Activated naive CD4-positive, alpha-beta T cell treated with anti-CD3 and anti-CD28 coated beads, Interleukin-2, amount 10 ng/mL, durations not matched to agents 5 hours and 36 hours (primary cell): ENCODE results near the gene NFATC4. TPM values are rescaled to one million over a fixed set of nuclear protein-coding genes. Genes with fewer than 3 reads are reported as not detected.

Source experiments
- total RNA-seq, 2 experiments: library from RNA; stranded (reverse); gene quantifications; one replicate each; pipeline ENCODE4 v1.2.3, GENCODE V29; 2021

NFATC4 gene
- not detected for total RNA-seq

GRCh38 chr14:24367514-24368211, at the start of gene NFATC4:
Gene NFATC4, plus strand, starts transcription at chr14:24368184. Its CDS starts 157 bp downstream, at chr14:24368341.

GRCh38 chr14:24334431-24335291, 33.3 kb upstream of the NFATC4 start, which contains the start of gene ADCY4:
Gene ADCY4, minus strand, starts transcription at chr14:24335071. Its CDS starts 419 bp downstream, at chr14:24334652.

DNA sequence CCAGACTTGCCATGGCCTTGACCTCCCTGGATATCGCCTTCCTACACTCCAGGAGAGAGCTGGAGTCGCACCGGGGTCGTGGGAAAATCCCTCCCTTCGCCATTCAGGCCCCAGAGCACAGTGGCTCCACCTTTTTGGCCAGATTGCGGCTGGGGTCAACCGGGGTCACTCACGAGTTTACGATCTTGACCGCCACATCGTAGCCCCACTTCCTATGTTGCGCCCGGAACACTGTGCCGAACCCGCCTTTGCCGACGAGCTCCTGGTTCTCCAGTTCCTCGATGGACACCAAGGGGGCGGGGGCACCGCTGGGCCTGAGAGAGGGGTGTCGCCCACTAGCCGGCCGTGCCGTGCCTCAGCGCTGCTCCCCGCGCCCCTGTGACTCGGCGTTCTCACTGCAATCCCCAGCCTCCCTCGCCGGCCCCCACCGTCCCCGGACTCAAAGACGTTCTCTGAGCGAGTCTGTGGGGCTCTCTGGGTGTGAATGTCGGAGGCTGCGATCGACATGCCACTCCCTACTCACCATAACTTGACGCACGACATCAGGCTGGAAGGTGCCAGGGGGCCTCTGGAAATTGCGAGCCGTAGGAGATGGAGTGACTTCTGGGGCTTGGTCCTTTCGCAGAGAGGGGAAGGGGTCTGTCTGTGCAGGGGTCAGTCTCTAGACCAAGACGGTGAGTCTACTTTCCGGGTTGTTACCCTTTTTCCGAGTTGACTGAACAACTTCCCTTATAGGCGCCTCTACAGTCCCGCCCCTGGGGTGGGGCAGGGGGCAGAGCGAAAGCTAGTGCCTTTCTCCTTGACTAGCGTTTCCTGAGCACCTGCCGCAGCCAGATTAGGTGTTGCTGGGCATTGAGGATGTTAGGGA, 28.5 kb upstream of the NFATC4 start, which contains the start of gene RIPK3:
RIPK3 (minus strand) TSS at position 708 of the 868 bp plus-strand sequence; CDS start at position 543, 165 bp downstream.

GRCh38 chr14:24398653-24399446, 30.9 kb downstream of the NFATC4 start, which contains the start of gene NYNRIN:
Gene NYNRIN, plus strand, starts transcription at chr14:24399003. Its CDS starts 244 bp downstream, at chr14:24399247.

Other genes starting within 250 kb of the NFATC4 start
- 1 to 10 TPM; 1.4 to 1.5 TPM for gene FITM1, start 237.5 kb upstream of the NFATC4 start, total RNA-seq
- 100 to 1,000 TPM; 453 to 473 TPM for gene PSME1, start 232.0 kb upstream of the NFATC4 start, total RNA-seq
- gene EMC9, start 226.6 kb upstream of the NFATC4 start, total RNA-seq = 10 to 100 TPM; 30.9 to 34.8 TPM
- 100 to 1,000 TPM; 386 to 389 TPM for gene PSME2, start 221.6 kb upstream of the NFATC4 start, total RNA-seq
- 100 to 1,000 TPM; 108 to 111 TPM for gene RNF31, start 220.7 kb upstream of the NFATC4 start, total RNA-seq
- 100 to 1,000 TPM; 223 to 232 TPM for gene IRF9, start 206.9 kb upstream of the NFATC4 start, total RNA-seq
- gene REC8, start 196.1 kb upstream of the NFATC4 start, total RNA-seq = 10 to 100 TPM; 48.9 to 49.8 TPM
- gene IPO4, start 179.4 kb upstream of the NFATC4 start, total RNA-seq = 10 to 100 TPM; 42.4 to 43.3 TPM
- 10 to 100 TPM; 32.2 to 32.3 TPM for gene TM9SF1, start 172.7 kb upstream of the NFATC4 start, total RNA-seq
- gene TSSK4, start 162.5 kb upstream of the NFATC4 start, total RNA-seq = under 1 TPM; 0.34 to 0.60 TPM
- 10 to 100 TPM; 85.1 to 89.0 TPM for gene CHMP4A, start 154.7 kb upstream of the NFATC4 start, total RNA-seq
- 10 to 100 TPM; 16.0 to 17.1 TPM for gene MDP1, start 152.1 kb upstream of the NFATC4 start, total RNA-seq
- gene NEDD8, start 135.8 kb upstream of the NFATC4 start, total RNA-seq = 100 to 1,000 TPM; 164 to 175 TPM
- 10 to 100 TPM; 67.8 to 70.1 TPM for gene GMPR2, start 135.3 kb upstream of the NFATC4 start, total RNA-seq
- 100 to 1,000 TPM; 120 to 130 TPM for gene TINF2, start 125.6 kb upstream of the NFATC4 start, total RNA-seq
- gene TGM1, start 105.0 kb upstream of the NFATC4 start, total RNA-seq = 1 to 10 TPM; 3.3 to 4.5 TPM
- 10 to 100 TPM; 42.3 to 44.3 TPM for gene RABGGTA, start 96.6 kb upstream of the NFATC4 start, total RNA-seq
- 10 to 100 TPM; 32.0 to 36.6 TPM for gene DHRS1, start 68.4 kb upstream of the NFATC4 start, total RNA-seq
- 10 to 100 TPM; 30.7 to 30.9 TPM for gene NOP9, start 68.3 kb upstream of the NFATC4 start, total RNA-seq
- gene CIDEB, start 60.2 kb upstream of the NFATC4 start, total RNA-seq = 10 to 100 TPM; 29.0 to 30.2 TPM
- gene LTB4R2, start 58.0 kb upstream of the NFATC4 start, total RNA-seq = 10 to 100 TPM; 20.8 to 21.0 TPM
- gene LTB4R, start 56.7 kb upstream of the NFATC4 start, total RNA-seq = 10 to 100 TPM; 24.9 to 28.5 TPM
- gene ADCY4, start 33.1 kb upstream of the NFATC4 start, total RNA-seq = 1 to 10 TPM; 3.8 to 4.5 TPM
- gene RIPK3, start 28.2 kb upstream of the NFATC4 start, total RNA-seq = 10 to 100 TPM; 35.0 to 36.5 TPM
- under 1 TPM; 0.10 to 0.26 TPM for gene NYNRIN, start 30.8 kb downstream of the NFATC4 start, total RNA-seq
- 1 to 10 TPM; 4.5 to 6.6 TPM for gene CBLN3, start 61.5 kb downstream of the NFATC4 start, total RNA-seq
- 10 to 100 TPM; 75.8 to 78.6 TPM for gene KHNYN, start 61.8 kb downstream of the NFATC4 start, total RNA-seq
- gene SDR39U1, start 74.6 kb downstream of the NFATC4 start, total RNA-seq = 10 to 100 TPM; 70.3 to 75.4 TPM
- gene CMA1, start 140.1 kb downstream of the NFATC4 start, total RNA-seq = not detected
- under 1 TPM; 0.23 to 0.36 TPM for gene CTSG, start 208.1 kb downstream of the NFATC4 start, total RNA-seq
- gene GZMH, start 241.5 kb downstream of the NFATC4 start, total RNA-seq = 1 to 10 TPM; 2.8 to 3.0 TPM